ENCODE measurements around the gene ARFGEF3. TPM values are rescaled to one million over a fixed set of nuclear protein-coding genes. Genes with fewer than 3 reads are reported as not detected.

The ARFGEF3 gene
- total and polyA plus RNA-seq, 2 donors (not counting 1 experiment from before 2014, with no cell fraction given) = under 0.01 to 0.14 TPM

DNA sequence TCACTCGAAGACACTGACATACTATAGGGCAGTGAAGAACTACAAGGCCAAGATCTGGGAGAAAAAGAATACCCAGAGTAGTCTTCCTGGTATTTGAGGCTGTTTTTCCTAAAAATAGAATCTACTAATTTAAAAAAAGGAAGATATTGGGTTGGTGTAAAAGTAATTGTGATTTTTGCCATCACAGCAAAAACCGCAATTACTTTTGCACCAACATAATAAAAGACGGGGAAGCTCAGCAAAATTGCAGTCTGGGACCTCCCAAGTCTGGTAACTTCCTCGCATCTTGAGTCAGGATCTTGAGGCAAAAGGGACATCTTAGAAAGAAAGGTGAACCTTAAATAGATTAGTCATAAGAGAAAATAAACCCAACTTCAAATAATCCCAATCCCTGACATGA, 138.7 kb downstream of the ARFGEF3 start:
- Histone ChIP-seq H3K27ac (ENCODE audit: insufficient read depth, low read length) (no peak overlapping the region), H3K4me3 (replicated peaks in 1 of 4; ENCODE audit: control extremely low read depth in 1 of 4, insufficient read depth in 1 of 4, low read depth in 3 of 4, low read length in 4 of 4) (no peak overlapping the region), H3K36me3 (ENCODE audit: control insufficient read depth, insufficient read depth, low read length) (no peaks in the 10 kb centered on the region), H3K4me2 (ENCODE audit: extremely low read depth, insufficient read depth, low read length) (no peak overlapping the region), H3K27me3 (ENCODE audit: control insufficient read depth, insufficient read depth, low read length) (no peaks in the 10 kb centered on the region), H3K9ac (ENCODE audit: insufficient read depth, low read length) (no peak overlapping the region), H3K4me1 (ENCODE audit: control insufficient read depth, extremely low read depth, insufficient read depth, low read length) (no peaks in the 10 kb centered on the region), H2AFZ (ENCODE audit: low read length) (no peak overlapping the region), H4K20me1 (ENCODE audit: control insufficient read depth, extremely low read depth, insufficient read depth, low read length) (no peaks in the 10 kb centered on the region), H3K79me2 (ENCODE audit: control insufficient read depth, insufficient read depth, low read length) (no peaks in the 10 kb centered on the region), H3K9me3 (ENCODE audit: control insufficient read depth, insufficient read depth, low read depth, low read length) (no peaks in the 10 kb centered on the region)
- no peak for TF ChIP-seq EZH2 (IDR thresholded peaks at IDR 0.05; ENCODE audit: low read length, missing control alignments)
- TF ChIP-seq, protein P1, sequence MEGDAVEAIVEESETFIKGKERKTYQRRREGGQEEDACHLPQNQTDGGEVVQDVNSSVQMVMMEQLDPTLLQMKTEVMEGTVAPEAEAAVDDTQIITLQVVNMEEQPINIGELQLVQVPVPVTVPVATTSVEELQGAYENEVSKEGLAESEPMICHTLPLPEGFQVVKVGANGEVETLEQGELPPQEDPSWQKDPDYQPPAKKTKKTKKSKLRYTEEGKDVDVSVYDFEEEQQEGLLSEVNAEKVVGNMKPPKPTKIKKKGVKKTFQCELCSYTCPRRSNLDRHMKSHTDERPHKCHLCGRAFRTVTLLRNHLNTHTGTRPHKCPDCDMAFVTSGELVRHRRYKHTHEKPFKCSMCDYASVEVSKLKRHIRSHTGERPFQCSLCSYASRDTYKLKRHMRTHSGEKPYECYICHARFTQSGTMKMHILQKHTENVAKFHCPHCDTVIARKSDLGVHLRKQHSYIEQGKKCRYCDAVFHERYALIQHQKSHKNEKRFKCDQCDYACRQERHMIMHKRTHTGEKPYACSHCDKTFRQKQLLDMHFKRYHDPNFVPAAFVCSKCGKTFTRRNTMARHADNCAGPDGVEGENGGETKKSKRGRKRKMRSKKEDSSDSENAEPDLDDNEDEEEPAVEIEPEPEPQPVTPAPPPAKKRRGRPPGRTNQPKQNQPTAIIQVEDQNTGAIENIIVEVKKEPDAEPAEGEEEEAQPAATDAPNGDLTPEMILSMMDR (conservative IDR thresholded peaks at IDR 0.05 in 1 of 2, IDR thresholded peaks at IDR 0.05 in 1 of 2; ENCODE audit: low read depth in 1 of 2, low read length in 2 of 2) = no peak
- no peak for DNase-seq (ENCODE audit: low read depth in 2 of 2)

DNA sequence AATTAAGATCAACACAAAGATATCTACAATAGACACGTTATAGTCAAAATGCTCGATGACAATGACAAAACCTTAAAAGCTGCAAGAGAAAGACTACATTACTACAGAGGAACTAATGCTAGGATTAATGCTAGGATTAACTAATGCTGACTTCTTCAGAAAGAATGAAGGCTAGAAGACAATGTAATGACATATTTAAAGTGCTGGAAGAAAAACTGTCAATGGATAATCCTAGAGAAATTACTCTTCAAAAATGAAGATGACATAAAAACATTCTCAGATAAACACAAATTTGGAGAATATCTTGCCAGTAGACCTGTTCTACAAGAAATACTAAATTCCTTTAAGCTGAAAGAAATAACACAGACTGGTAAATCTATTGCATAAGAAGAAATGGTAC, 140.8 kb downstream of the ARFGEF3 start:
- TF ChIP-seq, protein P1 (conservative IDR thresholded peaks at IDR 0.05 in 1 of 2, IDR thresholded peaks at IDR 0.05 in 1 of 2; ENCODE audit: low read depth in 1 of 2, low read length in 2 of 2) = no peak
- TF ChIP-seq EZH2 (IDR thresholded peaks at IDR 0.05; ENCODE audit: low read length, missing control alignments) = no peak
- no peak overlapping the region for H3K9ac ChIP-seq (ENCODE audit: insufficient read depth, low read length)
- no peaks in the 10 kb centered on the region for H3K27me3 ChIP-seq (ENCODE audit: control insufficient read depth, insufficient read depth, low read length)
- no peaks in the 10 kb centered on the region for H4K20me1 ChIP-seq (ENCODE audit: control insufficient read depth, extremely low read depth, insufficient read depth, low read length)
- no peak overlapping the region for H2AFZ ChIP-seq (ENCODE audit: low read length)
- no peak overlapping the region for H3K4me3 ChIP-seq (replicated peaks in 1 of 4; ENCODE audit: control extremely low read depth in 1 of 4, insufficient read depth in 1 of 4, low read depth in 3 of 4, low read length in 4 of 4)
- no peaks in the 10 kb centered on the region for H3K4me1 ChIP-seq (ENCODE audit: control insufficient read depth, extremely low read depth, insufficient read depth, low read length)
- no peaks in the 10 kb centered on the region for H3K9me3 ChIP-seq (ENCODE audit: control insufficient read depth, insufficient read depth, low read depth, low read length)
- no peaks in the 10 kb centered on the region for H3K36me3 ChIP-seq (ENCODE audit: control insufficient read depth, insufficient read depth, low read length)
- H3K27ac ChIP-seq (ENCODE audit: insufficient read depth, low read length) = no peak overlapping the region
- no peaks in the 10 kb centered on the region for H3K79me2 ChIP-seq (ENCODE audit: control insufficient read depth, insufficient read depth, low read length)
- H3K4me2 ChIP-seq (ENCODE audit: extremely low read depth, insufficient read depth, low read length) = no peak overlapping the region
- DNase-seq (ENCODE audit: low read depth in 2 of 2) = no peak

DNA sequence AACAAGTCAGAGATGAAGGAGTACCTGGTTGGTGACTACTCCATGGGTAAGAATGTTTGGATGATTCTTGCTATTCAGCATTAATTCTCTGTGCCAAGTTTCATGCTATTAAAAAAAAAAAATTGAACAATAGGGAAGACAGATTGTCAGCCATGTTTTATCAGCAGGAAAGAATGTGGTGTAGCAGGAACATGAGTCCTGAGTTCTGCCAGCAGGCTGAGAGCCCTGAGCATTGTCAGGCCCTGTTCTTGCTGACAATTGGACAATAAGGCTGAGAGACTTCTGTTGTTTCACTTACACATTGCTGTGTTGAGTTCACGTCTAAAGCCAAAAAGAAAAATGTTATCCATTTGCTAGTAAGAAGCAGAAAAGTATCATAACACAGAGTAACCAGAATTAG, 145.6 kb downstream of the ARFGEF3 start:
- Histone ChIP-seq H3K79me2 (ENCODE audit: control insufficient read depth, insufficient read depth, low read length) (no peaks in the 10 kb centered on the region), H3K4me2 (ENCODE audit: extremely low read depth, insufficient read depth, low read length) (no peak overlapping the region), H3K4me1 (ENCODE audit: control insufficient read depth, extremely low read depth, insufficient read depth, low read length) (no peaks in the 10 kb centered on the region), H4K20me1 (ENCODE audit: control insufficient read depth, extremely low read depth, insufficient read depth, low read length) (no peaks in the 10 kb centered on the region), H3K27ac (ENCODE audit: insufficient read depth, low read length) (no peak overlapping the region), H3K9ac (ENCODE audit: insufficient read depth, low read length) (no peak overlapping the region), H3K36me3 (ENCODE audit: control insufficient read depth, insufficient read depth, low read length) (no peaks in the 10 kb centered on the region), H2AFZ (ENCODE audit: low read length) (no peak overlapping the region), H3K27me3 (ENCODE audit: control insufficient read depth, insufficient read depth, low read length) (no peaks in the 10 kb centered on the region), H3K4me3 (replicated peaks in 1 of 4; ENCODE audit: control extremely low read depth in 1 of 4, insufficient read depth in 1 of 4, low read depth in 3 of 4, low read length in 4 of 4) (no peak overlapping the region), H3K9me3 (ENCODE audit: control insufficient read depth, insufficient read depth, low read depth, low read length) (no peaks in the 10 kb centered on the region)
- peak in 1 of 2 donors; percentile 30 for DNase-seq (ENCODE audit: low read depth in 2 of 2)
- TF ChIP-seq, protein P1 (conservative IDR thresholded peaks at IDR 0.05 in 1 of 2, IDR thresholded peaks at IDR 0.05 in 1 of 2; ENCODE audit: low read depth in 1 of 2, low read length in 2 of 2) = no peak
- TF ChIP-seq EZH2 (IDR thresholded peaks at IDR 0.05; ENCODE audit: low read length, missing control alignments) = no peak
